Measurements from ENCODE around the gene ARHGEF38.

The ARHGEF38 gene

GRCh38 chr4:105551965-105552746, at the start of gene ARHGEF38:
TSS of gene ARHGEF38 (plus strand) at chr4:105552620. CDS start at chr4:105552766, 146 bp downstream.
- DNase-seq (ENCODE audit: low read depth), result peak; percentile 45

GRCh38 chr4:105503484-105503883, 48.9 kb upstream of the ARHGEF38 start:
- DNase-seq (ENCODE audit: low read depth), result no peak

GRCh38 chr4:105504744-105505143, 47.7 kb upstream of the ARHGEF38 start:
- DNase-seq (ENCODE audit: low read depth), result no peak

GRCh38 chr4:105509291-105509690, 43.1 kb upstream of the ARHGEF38 start:
- DNase-seq (ENCODE audit: low read depth), result no peak

- DNase-seq (ENCODE audit: low read depth), result no peak
Observed at GRCh38 chr4:105509714-105510113, 42.7 kb upstream of the ARHGEF38 start.

- DNase-seq (ENCODE audit: low read depth), result no peak
Observed at GRCh38 chr4:105510245-105510644, 42.2 kb upstream of the ARHGEF38 start.

GRCh38 chr4:105520819-105521790, 31.3 kb upstream of the ARHGEF38 start:
- DNase-seq (ENCODE audit: low read depth), result peak; percentile 54

- DNase-seq (ENCODE audit: low read depth), result no peak
Observed at GRCh38 chr4:105526656-105527055, 25.8 kb upstream of the ARHGEF38 start.

- DNase-seq (ENCODE audit: low read depth), result no peak
Observed at GRCh38 chr4:105527081-105527480, 25.3 kb upstream of the ARHGEF38 start.

GRCh38 chr4:105536601-105537000, 15.8 kb upstream of the ARHGEF38 start:
- no peak for DNase-seq (ENCODE audit: low read depth)

GRCh38 chr4:105541420-105541819, 11.0 kb upstream of the ARHGEF38 start:
- no peak for DNase-seq (ENCODE audit: low read depth)

- no peak for DNase-seq (ENCODE audit: low read depth)
Observed at GRCh38 chr4:105542039-105542438, 10.4 kb upstream of the ARHGEF38 start.

GRCh38 chr4:105543346-105543745, 9.1 kb upstream of the ARHGEF38 start:
- DNase-seq (ENCODE audit: low read depth), result no peak

GRCh38 chr4:105543881-105544280, 8.5 kb upstream of the ARHGEF38 start:
- DNase-seq (ENCODE audit: low read depth), result no peak

- DNase-seq (ENCODE audit: low read depth), result no peak
Observed at GRCh38 chr4:105544520-105545286, 7.7 kb upstream of the ARHGEF38 start.

GRCh38 chr4:105546086-105546485, 6.3 kb upstream of the ARHGEF38 start:
- no peak for DNase-seq (ENCODE audit: low read depth)

- DNase-seq (ENCODE audit: low read depth), result no peak
Observed at GRCh38 chr4:105547769-105548168, 4.7 kb upstream of the ARHGEF38 start.

GRCh38 chr4:105548483-105548882, 3.9 kb upstream of the ARHGEF38 start:
- no peak for DNase-seq (ENCODE audit: low read depth)

GRCh38 chr4:105550641-105551040, 1.8 kb upstream of the ARHGEF38 start:
- DNase-seq (ENCODE audit: low read depth), result no peak

- no peak for DNase-seq (ENCODE audit: low read depth)
Observed at GRCh38 chr4:105555409-105555808, 3.0 kb downstream of the ARHGEF38 start.

- no peak for DNase-seq (ENCODE audit: low read depth)
Observed at GRCh38 chr4:105556206-105556605, 3.8 kb downstream of the ARHGEF38 start.

- DNase-seq (ENCODE audit: low read depth), result no peak
Observed at GRCh38 chr4:105558277-105558676, 5.9 kb downstream of the ARHGEF38 start.

Measured in iris pigment epithelial cell (primary cell).